WI38 (cell line): Measurements from ENCODE around the gene CUEDC1.
A peak's percentile ranks its signal among the peaks of the same experiment; 100 is the strongest.

Experiments
- H3K4me3 ChIP-seq: 2 replicates; pipeline ENCODE4 v1.5.1; 2011; ENCODE audit warnings: low read depth, mild to moderate bottlenecking, control low read depth, low read length
- TF ChIP-seq, protein P1 (sequence below): IDR thresholded peaks from 2 replicates; pipeline ENCODE4 v1.5.1; 2012; ENCODE audit warnings: low read depth, mild to moderate bottlenecking, control low read depth, low read length

CUEDC1 gene

DNA sequence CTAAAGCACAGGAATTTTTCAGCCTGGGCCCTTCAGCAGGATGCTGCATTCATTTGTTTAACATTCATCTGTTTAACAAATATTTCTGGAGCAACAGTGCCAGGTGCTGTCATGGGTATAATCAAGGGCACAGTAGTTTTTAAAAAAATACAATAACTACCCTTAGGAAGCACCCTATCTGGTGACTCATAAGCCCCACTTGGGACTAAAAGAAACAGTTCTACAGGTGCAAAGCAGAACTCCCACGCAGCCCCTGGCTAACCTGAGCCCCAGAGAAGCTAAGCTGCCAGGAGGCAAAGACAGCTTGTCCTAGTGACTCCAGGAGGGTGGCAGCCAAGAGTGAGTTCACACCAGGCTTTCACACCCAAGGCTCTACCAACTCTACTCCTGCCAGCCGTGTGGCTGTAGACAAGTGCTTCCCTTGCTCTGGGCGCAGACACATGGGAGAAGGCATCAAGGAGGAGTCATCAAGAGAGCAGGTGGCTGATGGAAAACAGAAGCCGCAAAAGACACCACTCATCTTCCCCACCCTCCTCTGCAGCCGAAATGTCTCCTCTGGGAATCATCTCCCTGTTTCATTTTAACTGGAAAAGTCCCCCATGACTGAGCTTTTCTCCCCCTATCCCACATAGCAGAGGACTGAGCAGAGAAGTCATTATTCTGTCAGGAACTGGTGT, 14.4 kb downstream of the CUEDC1 start:
- H3K4me3 ChIP-seq, result no peak overlapping the region
- TF ChIP-seq, protein P1, sequence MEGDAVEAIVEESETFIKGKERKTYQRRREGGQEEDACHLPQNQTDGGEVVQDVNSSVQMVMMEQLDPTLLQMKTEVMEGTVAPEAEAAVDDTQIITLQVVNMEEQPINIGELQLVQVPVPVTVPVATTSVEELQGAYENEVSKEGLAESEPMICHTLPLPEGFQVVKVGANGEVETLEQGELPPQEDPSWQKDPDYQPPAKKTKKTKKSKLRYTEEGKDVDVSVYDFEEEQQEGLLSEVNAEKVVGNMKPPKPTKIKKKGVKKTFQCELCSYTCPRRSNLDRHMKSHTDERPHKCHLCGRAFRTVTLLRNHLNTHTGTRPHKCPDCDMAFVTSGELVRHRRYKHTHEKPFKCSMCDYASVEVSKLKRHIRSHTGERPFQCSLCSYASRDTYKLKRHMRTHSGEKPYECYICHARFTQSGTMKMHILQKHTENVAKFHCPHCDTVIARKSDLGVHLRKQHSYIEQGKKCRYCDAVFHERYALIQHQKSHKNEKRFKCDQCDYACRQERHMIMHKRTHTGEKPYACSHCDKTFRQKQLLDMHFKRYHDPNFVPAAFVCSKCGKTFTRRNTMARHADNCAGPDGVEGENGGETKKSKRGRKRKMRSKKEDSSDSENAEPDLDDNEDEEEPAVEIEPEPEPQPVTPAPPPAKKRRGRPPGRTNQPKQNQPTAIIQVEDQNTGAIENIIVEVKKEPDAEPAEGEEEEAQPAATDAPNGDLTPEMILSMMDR, result no peak

DNA sequence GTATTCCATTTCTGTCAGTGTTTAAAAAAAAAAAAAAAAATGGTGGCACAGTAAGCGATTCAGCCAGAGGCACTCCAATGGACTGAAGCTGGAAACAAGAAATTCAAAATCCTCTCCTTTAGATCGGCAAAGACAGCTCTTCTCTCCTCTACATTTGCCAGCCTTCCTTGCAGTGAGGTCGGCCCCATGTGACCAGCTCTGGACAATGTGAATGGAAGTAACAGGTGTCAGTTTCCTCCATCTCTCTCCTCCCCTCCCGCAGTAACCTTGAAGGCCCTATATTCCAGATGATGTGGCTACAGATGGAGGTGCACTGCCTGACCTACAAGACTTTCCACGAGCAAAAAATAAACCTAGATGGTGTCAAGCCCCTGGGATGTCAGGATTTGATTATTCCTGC, 15.0 kb downstream of the CUEDC1 start:
- TF ChIP-seq, protein P1, result no peak
- H3K4me3 ChIP-seq, result no peak overlapping the region

DNA sequence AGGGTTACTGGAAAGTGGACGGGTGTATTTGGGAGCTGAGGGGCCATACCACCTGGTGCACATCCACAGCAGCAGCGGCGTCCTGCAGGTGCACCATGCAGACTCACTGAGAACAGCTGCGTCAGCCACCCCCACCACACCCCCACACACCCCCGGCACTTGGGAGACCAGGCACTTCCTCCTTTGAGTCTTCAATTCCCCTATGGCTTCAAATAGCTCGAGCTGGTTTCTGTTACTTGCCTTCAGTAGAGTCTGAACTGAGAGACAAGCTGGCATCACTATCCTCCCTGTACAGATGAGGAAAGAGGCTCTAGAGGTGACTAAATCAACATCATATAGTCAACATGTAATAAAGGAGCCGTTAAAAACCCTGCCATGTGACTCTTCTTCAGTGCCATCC, 15.4 kb downstream of the CUEDC1 start:
- H3K4me3 ChIP-seq, result no peak overlapping the region

DNA sequence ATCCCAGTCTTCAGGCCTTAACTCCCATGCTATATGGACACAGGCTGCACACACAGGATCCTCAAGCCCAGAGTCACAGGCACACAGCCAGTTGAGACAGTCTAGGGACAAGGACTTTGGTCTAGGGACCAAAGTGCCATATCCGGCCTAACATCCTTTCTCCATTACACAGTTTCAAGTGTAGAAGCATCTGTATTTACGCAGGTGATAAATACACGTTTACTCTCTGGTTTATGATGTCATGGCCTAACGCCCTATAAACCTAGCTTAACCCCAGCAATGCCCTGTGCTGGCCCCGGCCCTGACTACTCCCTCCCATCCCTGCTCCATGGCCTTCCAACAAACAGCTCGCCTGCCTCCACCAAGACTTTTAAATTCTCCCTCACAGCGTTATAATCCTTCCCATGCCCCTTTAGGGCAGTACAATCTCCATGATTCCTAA, 17.1 kb downstream of the CUEDC1 start:
- TF ChIP-seq, protein P1, result no peak
- H3K4me3 ChIP-seq, result no peak overlapping the region

More for the DNA sequence above, 15.4 kb downstream of the CUEDC1 start:
- TF ChIP-seq, protein P1, result no peak

DNA sequence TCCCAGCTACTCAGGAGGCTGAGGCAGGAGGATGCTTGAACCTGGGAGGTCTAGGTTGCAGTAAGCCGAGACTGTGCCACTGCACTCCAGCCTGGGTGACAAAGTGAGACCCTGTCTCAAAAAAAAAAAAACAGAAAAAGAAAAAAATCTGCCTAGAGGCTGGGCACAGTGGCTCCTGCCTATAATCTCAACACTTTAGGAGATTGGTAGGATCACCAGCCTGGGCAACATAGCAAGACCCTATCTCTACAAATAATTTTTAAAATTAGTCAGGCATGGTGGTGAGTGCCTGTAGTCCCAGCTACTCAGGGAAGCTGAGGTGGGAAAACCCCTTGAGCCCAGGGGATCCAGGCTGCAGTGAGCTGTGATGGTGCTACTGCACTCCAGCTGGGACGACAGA, 17.7 kb downstream of the CUEDC1 start:
- no peak overlapping the region for H3K4me3 ChIP-seq
- TF ChIP-seq, protein P1, result no peak

DNA sequence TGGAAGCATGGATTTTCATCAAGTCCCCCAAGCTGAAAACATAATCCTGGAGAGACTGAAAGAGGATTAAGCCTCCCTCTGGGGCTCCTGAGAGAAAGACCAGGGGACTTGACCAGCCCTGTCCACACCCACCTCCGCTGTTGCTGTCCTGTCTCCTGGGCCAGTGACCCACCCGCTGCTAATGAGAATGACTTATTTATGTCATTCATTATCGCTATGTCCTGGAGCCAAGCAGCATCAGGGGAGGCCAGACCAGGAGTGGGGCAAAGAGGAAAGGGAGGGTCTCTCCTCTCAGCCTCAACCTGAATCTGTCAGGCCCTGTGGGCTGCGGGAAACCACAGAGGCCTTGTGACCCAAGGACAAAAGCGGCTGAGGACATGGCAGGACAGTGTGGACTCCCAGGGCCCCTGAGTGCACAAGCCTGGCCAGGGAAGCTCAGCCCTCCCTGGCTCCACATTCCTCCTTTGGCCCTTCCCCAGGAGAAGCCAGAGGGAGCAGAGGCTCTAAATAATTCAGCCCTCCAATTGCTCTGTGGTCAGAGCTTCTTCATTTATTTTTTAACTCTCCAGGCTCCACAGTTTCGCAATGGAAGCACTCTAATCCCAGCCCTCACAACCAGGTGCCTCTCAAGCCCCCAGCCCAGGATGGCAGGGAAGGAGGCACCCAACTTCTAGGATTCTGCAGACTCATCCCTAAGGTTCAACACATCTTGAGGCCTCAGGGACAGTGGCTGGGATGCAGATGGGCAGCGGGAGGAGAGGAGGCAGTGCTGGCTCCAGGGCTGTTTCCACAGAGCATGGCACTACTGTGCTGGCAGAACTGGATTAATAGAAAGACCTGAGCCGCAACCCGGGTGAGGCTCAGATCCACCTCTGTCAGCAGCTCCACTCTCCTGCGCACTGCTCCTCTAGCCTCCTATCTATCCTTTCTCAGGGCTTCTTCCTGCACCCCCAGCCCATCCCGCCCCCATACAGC, 19.1 kb downstream of the CUEDC1 start:
- TF ChIP-seq, protein P1, result no peak
- peak overlapping the region; percentile 6; the same call in 1 of the 2 replicates for H3K4me3 ChIP-seq

DNA sequence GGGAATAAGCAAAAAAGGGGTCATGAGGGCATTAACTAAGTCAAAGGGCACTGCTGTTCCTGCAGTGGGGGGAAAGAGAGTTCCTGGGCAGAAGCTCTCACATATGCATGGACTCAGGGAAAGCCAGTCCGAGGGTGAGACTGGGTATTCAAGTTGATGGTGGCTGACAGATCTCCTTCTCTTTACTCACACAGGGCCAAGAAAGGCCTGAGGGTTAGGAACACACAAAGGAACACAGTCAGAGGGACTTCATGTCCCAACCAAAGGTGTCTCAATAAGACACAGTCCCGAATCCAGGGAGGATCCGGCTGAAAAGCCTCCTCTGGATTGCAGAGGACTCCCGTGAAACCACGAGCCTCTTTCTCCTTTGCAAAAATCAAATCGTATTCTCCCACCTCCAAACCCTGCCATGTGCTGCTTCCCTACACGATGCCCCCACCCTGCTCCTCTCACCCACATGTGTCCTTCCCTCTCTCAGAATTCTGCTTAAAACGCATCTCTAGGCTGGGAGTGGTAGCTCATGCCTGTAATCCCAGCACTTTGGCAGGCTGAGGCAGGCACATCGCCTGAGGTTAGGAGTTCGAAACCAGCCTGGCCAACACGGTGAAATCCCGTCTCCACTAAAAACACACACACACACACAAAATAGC, 23.6 kb downstream of the CUEDC1 start:
- no peak overlapping the region for H3K4me3 ChIP-seq
- TF ChIP-seq, protein P1, result no peak
